Caco-2 (cell line): ENCODE results near the gene BLTP3B. TPM values are rescaled to one million over a fixed set of nuclear protein-coding genes. Genes with fewer than 3 reads are reported as not detected.

ENCODE experiments used
- BruUV-seq: library from RNA; stranded (reverse); fragments of 400-500 nt; replicated peaks from 2 replicates; lab custom pipeline; 2021; lab: Mats Ljungman, UMichigan
- CTCF ChIA-PET: fragments of 300-600 bp; sonication (Branson Sonifier 250); formaldehyde crosslinking; loops from one replicate; lab custom pipeline; 2022; ENCODE audit warnings: antibody characterized with exemption; lab: Charles Lee
- POLR2A ChIA-PET: fragments of 300-600 bp; sonication (Branson Sonifier 250); formaldehyde crosslinking; loops from one replicate; lab custom pipeline; 2022; ENCODE audit warnings: antibody characterized with exemption; lab: Charles Lee
- DNase-seq, 2 experiments: peaks; one replicate each; pipeline versions ENCODE4 v3.0.0 to v3.0.0-alpha.2; 2020 to 2022
- H3K27me3 ChIP-seq: replicated peaks from 2 replicates; pipeline ENCODE4 v1.6.0; 2011; ENCODE audit warnings: low read length; ENCODE audit not compliant: control insufficient read depth, insufficient read depth
- H3K36me3 ChIP-seq: 2 replicates; pipeline ENCODE4 v1.5.1; 2011; ENCODE audit warnings: low read length; ENCODE audit not compliant: control insufficient read depth, insufficient read depth
- H3K4me1 ChIP-seq: fragments of 250-450 bp; sonication (Bioruptor Pico); 2 replicates; pipeline ENCODE4 v1.5.1; 2020; ENCODE audit warnings: mild to moderate bottlenecking
- H3K4me3 ChIP-seq: 2 replicates; pipeline ENCODE4 v1.5.1; 2011; ENCODE audit warnings: low read depth, mild to moderate bottlenecking, control low read depth, low read length
- H3K9me3 ChIP-seq: fragments of 250-450 bp; sonication (Bioruptor Pico); 2 replicates; pipeline ENCODE4 v1.5.1; 2020; ENCODE audit warnings: mild to moderate bottlenecking, moderate library complexity
- H3K27ac Mint-ChIP-seq: one replicate; pipeline ENCODE4 v1.8.0; 2022; ENCODE audit warnings: mixed read lengths; ENCODE audit not compliant: unreplicated experiment
- H3K27me3 Mint-ChIP-seq: one replicate; pipeline ENCODE4 v1.8.0; 2022; ENCODE audit warnings: mixed read lengths; ENCODE audit not compliant: insufficient read depth, unreplicated experiment
- H3K36me3 Mint-ChIP-seq: one replicate; pipeline ENCODE4 v1.8.0; 2022; ENCODE audit warnings: mild to moderate bottlenecking, mixed read lengths; ENCODE audit not compliant: insufficient read depth, unreplicated experiment
- H3K4me1 Mint-ChIP-seq: one replicate; pipeline ENCODE4 v1.8.0; 2022; ENCODE audit warnings: low read depth, mixed read lengths; ENCODE audit not compliant: unreplicated experiment
- H3K4me3 Mint-ChIP-seq: one replicate; pipeline ENCODE4 v1.8.0; 2022; ENCODE audit warnings: mild to moderate bottlenecking, moderate library complexity, mixed read lengths; ENCODE audit not compliant: unreplicated experiment
- H3K9me3 Mint-ChIP-seq: one replicate; pipeline ENCODE4 v1.8.0; 2022; ENCODE audit warnings: mixed read lengths; ENCODE audit not compliant: unreplicated experiment
- intact Hi-C: fragments of 100-400 bp; cut with micrococcal nuclease; formaldehyde crosslinking; loops from one replicate; pipeline ENCODE4 v1.10.0; 2022; ENCODE audit not compliant: unreplicated experiment
- total RNA-seq: library from RNA; stranded (reverse); gene quantifications from 2 replicates; pipeline ENCODE4 v1.2.3, GENCODE V29; 2022
- TF ChIP-seq, protein P1 (sequence below), 2 experiments: fragments of 200-600 bp in 1 of 2; IDR thresholded peaks; 1 replicate in 1 of 2; 2 replicates in 1 of 2; pipeline versions ENCODE4 v1.5.1 to v1.8.0; 2011 to 2022; ENCODE audit warnings: antibody characterized with exemption in 1 of 2, control low read depth in 1 of 2, inconsistent platforms in 1 of 2, low read depth in 1 of 2, low read length in 1 of 2, mild to moderate bottlenecking in 1 of 2, moderate library complexity in 1 of 2; ENCODE audit not compliant: insufficient read depth in 1 of 2, severe bottlenecking in 1 of 2, unreplicated experiment in 1 of 2

The BLTP3B gene
- total RNA-seq, 1 experiment from 2014 or later: 29.6 TPM

DNA sequence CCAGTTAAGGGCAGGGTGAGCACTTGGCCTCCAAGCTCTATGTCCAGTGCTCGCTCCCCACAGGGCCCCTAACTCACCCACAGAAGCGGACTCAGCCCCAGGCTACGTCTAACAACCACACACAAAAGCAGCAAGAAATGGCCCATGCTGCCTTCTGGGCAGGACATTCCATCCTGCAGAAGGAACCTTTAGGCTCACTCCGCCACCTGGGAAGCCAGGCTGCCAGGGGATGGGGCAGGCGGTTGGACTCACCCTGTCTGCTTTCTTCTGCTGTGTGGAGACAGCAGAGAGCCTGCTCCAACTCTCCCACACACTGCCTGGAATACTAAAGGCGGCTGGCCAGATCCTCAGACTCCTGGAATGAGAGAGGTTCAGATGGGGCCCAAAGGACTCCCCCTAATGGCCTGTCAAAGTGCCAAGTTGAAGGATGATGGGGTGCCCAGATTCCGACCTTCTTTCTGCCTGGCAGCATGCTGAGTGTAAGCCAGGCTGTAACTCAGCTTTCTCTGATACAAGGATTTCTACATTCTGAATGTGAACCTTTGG is 27.7 kb upstream of the BLTP3B start:
- Histone ChIP-seq H3K27me3 (no peaks in the 10 kb centered on the region), H3K4me3 (no peak overlapping the region), H3K36me3 (peaks cover 8% of the 10 kb centered on the region), H3K9me3 (no peaks in the 10 kb centered on the region), H3K4me1 (no peaks in the 10 kb centered on the region)
- Mint-ChIP-seq H3K4me3 (no peak overlapping the region), H3K4me1 (no peaks in the 10 kb centered on the region), H3K27me3 (no peaks in the 10 kb centered on the region), H3K36me3 (peaks cover 5% of the 10 kb centered on the region), H3K9me3 (no peaks in the 10 kb centered on the region), H3K27ac (no peak overlapping the region)
- BruUV-seq: no TSS peak
- POLR2A ChIA-PET: no interaction called here
- CTCF ChIA-PET: no interaction called here
- DNase-seq: no peak
- intact Hi-C loops: no loop called here
- TF ChIP-seq, protein P1, sequence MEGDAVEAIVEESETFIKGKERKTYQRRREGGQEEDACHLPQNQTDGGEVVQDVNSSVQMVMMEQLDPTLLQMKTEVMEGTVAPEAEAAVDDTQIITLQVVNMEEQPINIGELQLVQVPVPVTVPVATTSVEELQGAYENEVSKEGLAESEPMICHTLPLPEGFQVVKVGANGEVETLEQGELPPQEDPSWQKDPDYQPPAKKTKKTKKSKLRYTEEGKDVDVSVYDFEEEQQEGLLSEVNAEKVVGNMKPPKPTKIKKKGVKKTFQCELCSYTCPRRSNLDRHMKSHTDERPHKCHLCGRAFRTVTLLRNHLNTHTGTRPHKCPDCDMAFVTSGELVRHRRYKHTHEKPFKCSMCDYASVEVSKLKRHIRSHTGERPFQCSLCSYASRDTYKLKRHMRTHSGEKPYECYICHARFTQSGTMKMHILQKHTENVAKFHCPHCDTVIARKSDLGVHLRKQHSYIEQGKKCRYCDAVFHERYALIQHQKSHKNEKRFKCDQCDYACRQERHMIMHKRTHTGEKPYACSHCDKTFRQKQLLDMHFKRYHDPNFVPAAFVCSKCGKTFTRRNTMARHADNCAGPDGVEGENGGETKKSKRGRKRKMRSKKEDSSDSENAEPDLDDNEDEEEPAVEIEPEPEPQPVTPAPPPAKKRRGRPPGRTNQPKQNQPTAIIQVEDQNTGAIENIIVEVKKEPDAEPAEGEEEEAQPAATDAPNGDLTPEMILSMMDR (IDR thresholded peaks at IDR 0.05; ENCODE audit: insufficient read depth in 1 of 2, low read depth in 1 of 2, low read length in 1 of 2, severe bottlenecking in 1 of 2, unreplicated experiment in 1 of 2): no peak

DNA sequence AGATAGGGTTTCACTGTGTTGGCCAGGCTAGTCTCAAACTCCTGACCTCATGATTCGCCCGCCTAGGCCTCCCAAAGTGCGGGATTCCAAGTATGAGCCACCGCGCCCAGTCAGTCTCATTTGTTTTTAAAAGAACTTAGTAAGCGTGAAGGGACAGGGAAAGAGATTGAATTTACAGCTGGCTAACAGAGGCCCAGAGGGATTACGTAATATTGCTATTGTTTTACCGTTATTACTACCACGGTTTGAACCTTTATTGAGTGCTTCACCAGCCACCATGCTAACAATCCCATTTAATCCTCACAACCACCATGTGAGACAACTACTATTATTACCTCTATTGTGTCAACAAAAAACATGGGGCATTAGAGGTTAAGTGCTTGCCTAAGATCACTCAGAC is 26.7 kb upstream of the BLTP3B start:
- H3K9me3 Mint-ChIP-seq: no peaks in the 10 kb centered on the region
- CTCF ChIA-PET: no interaction called here
- no peak overlapping the region for H3K4me3 Mint-ChIP-seq
- H3K9me3 ChIP-seq: no peaks in the 10 kb centered on the region
- H3K4me1 ChIP-seq: no peaks in the 10 kb centered on the region
- H3K27me3 ChIP-seq: no peaks in the 10 kb centered on the region
- H3K27me3 Mint-ChIP-seq: no peaks in the 10 kb centered on the region
- no TSS peak for BruUV-seq
- H3K36me3 Mint-ChIP-seq: peaks cover 7% of the 10 kb centered on the region
- H3K4me3 ChIP-seq: no peak overlapping the region
- H3K27ac Mint-ChIP-seq: no peak overlapping the region
- TF ChIP-seq, protein P1 (IDR thresholded peaks at IDR 0.05; ENCODE audit: insufficient read depth in 1 of 2, low read depth in 1 of 2, low read length in 1 of 2, severe bottlenecking in 1 of 2, unreplicated experiment in 1 of 2): no peak
- POLR2A ChIA-PET: no interaction called here
- DNase-seq: no peak
- no peaks in the 10 kb centered on the region for H3K4me1 Mint-ChIP-seq
- H3K36me3 ChIP-seq: peaks cover 10% of the 10 kb centered on the region
- intact Hi-C loops: no loop called here

DNA sequence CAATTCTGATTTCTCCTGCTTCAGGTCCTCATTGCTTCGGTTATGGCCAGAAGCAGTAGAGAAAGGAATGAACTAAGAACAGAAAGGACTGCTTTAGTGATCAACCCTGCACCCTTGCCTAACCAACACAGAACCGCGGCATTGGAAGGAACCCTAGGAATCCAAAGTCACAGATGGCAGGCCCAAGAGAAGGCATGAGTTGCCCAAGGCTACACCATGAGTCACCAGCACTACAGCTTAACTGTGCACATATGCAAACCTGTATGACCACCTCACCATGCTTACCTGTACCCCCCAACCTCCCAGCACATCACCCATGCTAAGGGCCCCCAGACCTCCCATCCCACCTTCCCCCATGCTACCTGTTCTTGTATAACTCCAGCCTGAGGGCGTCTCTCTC is 25.9 kb upstream of the BLTP3B start:
- H3K27me3 ChIP-seq: no peaks in the 10 kb centered on the region
- ChIA-PET CTCF (no interaction called here), POLR2A (no interaction called here)
- intact Hi-C loops: no loop called here
- peaks cover 7% of the 10 kb centered on the region for H3K36me3 Mint-ChIP-seq
- no TSS peak for BruUV-seq
- DNase-seq: no peak
- H3K4me3 ChIP-seq: no peak overlapping the region
- TF ChIP-seq, protein P1 (IDR thresholded peaks at IDR 0.05; ENCODE audit: insufficient read depth in 1 of 2, low read depth in 1 of 2, low read length in 1 of 2, severe bottlenecking in 1 of 2, unreplicated experiment in 1 of 2): no peak
- no peak overlapping the region for H3K27ac Mint-ChIP-seq
- no peaks in the 10 kb centered on the region for H3K4me1 ChIP-seq
- H3K27me3 Mint-ChIP-seq: no peaks in the 10 kb centered on the region
- no peaks in the 10 kb centered on the region for H3K9me3 ChIP-seq
- peaks cover 10% of the 10 kb centered on the region for H3K36me3 ChIP-seq
- H3K4me1 Mint-ChIP-seq: no peaks in the 10 kb centered on the region
- H3K9me3 Mint-ChIP-seq: no peaks in the 10 kb centered on the region
- no peak overlapping the region for H3K4me3 Mint-ChIP-seq
